MV-4-11 (cell line): ENCODE data around the gene TREM1.
"Not testable (repeated sequence)": the region's sequence is repeated elsewhere in the genome, so short reads cannot be mapped to it uniquely, and the experiment has no call there.

Source experiments
- DNase-seq: peaks from one replicate; lab custom pipeline; 2025; lab: John Stamatoyannopoulos, UW

Gene TREM1

GRCh38 chr6:41257369-41258195 is 28.9 kb downstream of the TREM1 start:
- peak; percentile 3 for DNase-seq

GRCh38 chr6:41256383-41256782 is 30.1 kb downstream of the TREM1 start:
- peak; percentile 20 for DNase-seq

GRCh38 chr6:41255638-41256246 is 30.7 kb downstream of the TREM1 start:
- no peak for DNase-seq

GRCh38 chr6:41255110-41255509 is 31.4 kb downstream of the TREM1 start:
- DNase-seq, result no peak

GRCh38 chr6:41252401-41253169 is 33.9 kb downstream of the TREM1 start:
- no peak for DNase-seq

GRCh38 chr6:41247882-41248705 is 38.4 kb downstream of the TREM1 start:
- DNase-seq, result no peak

GRCh38 chr6:41247288-41247865 is 39.1 kb downstream of the TREM1 start:
- DNase-seq, result no peak

GRCh38 chr6:41246529-41246928 is 40.0 kb downstream of the TREM1 start:
- not testable (repeated sequence) for DNase-seq

GRCh38 chr6:41239467-41240159 is 46.9 kb downstream of the TREM1 start:
- no peak for DNase-seq

GRCh38 chr6:41237128-41237527 is 49.4 kb downstream of the TREM1 start:
- no peak for DNase-seq

GRCh38 chr6:41236276-41236675 is 50.2 kb downstream of the TREM1 start:
- no peak for DNase-seq

GRCh38 chr6:41232667-41233066 is 53.8 kb downstream of the TREM1 start:
- no peak for DNase-seq

- no peak for DNase-seq
Measured at GRCh38 chr6:41231246-41231645, 55.2 kb downstream of the TREM1 start.

GRCh38 chr6:41229721-41230120 is 56.8 kb downstream of the TREM1 start:
- DNase-seq, result no peak

GRCh38 chr6:41228616-41229015 is 57.9 kb downstream of the TREM1 start:
- peak; percentile 40 for DNase-seq

- no peak for DNase-seq
Measured at GRCh38 chr6:41228096-41228495, 58.4 kb downstream of the TREM1 start, which contains the start of gene TREML4. TSS of gene TREML4 (plus strand) at chr6:41228349. CDS start at chr6:41228428, 79 bp downstream.

- no peak for DNase-seq
Measured at GRCh38 chr6:41226752-41227151, 59.7 kb downstream of the TREM1 start.

- peak; percentile 23 for DNase-seq
Measured at GRCh38 chr6:41224800-41225199, 61.7 kb downstream of the TREM1 start.
